ENCODE data around the gene FSCN2.

- TF ChIP-seq, protein P1, sequence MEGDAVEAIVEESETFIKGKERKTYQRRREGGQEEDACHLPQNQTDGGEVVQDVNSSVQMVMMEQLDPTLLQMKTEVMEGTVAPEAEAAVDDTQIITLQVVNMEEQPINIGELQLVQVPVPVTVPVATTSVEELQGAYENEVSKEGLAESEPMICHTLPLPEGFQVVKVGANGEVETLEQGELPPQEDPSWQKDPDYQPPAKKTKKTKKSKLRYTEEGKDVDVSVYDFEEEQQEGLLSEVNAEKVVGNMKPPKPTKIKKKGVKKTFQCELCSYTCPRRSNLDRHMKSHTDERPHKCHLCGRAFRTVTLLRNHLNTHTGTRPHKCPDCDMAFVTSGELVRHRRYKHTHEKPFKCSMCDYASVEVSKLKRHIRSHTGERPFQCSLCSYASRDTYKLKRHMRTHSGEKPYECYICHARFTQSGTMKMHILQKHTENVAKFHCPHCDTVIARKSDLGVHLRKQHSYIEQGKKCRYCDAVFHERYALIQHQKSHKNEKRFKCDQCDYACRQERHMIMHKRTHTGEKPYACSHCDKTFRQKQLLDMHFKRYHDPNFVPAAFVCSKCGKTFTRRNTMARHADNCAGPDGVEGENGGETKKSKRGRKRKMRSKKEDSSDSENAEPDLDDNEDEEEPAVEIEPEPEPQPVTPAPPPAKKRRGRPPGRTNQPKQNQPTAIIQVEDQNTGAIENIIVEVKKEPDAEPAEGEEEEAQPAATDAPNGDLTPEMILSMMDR (IDR thresholded peaks at IDR 0.05): no peak
- no peak for TF ChIP-seq POLR2A (IDR thresholded peaks at IDR 0.05)
Observed at GRCh38 chr17:81488276-81488860, 39.8 kb upstream of the FSCN2 start.
